T-cell (primary cell): ENCODE measurements around the gene MKNK1. TPM values are rescaled to one million over a fixed set of nuclear protein-coding genes. Genes with fewer than 3 reads are reported as not detected.

Source experiments
- ATAC-seq, 4 experiments: fragments of 200-7000 bp in 3 of 4; fragments of 150-1000 bp in 1 of 4; cut with Tn5 transposase; replicated peaks in 1 of 4; 1 replicate in 3 of 4; 2 replicates in 1 of 4; pipeline ENCODE4 v1.10.0; 2021; ENCODE audit warnings: moderate library complexity in 3 of 4, mild to moderate bottlenecking in 2 of 4, moderate number of reproducible peaks in 1 of 4
- CTCF ChIA-PET, 2 donors: fragments of 300-600 bp; sonication (Branson Sonifier 250); formaldehyde crosslinking; loops; one replicate each; lab custom pipeline; 2022; ENCODE audit warnings: antibody characterized with exemption in 2 of 2; lab: Charles Lee
- POLR2A ChIA-PET, 2 donors: fragments of 300-600 bp; sonication (Branson Sonifier 250); formaldehyde crosslinking; loops; one replicate each; lab custom pipeline; 2022; ENCODE audit warnings: antibody characterized with exemption in 2 of 2; lab: Charles Lee
- DNase-seq, 35 experiments: peaks; one replicate each; pipeline versions ENCODE4 v3.0.0 to v3.0.0-alpha.2; 2013 to 2023
- H3K27ac ChIP-seq: one replicate; pipeline ENCODE4 v1.5.1; 2013; ENCODE audit warnings: low read length
- H3K27me3 ChIP-seq, 2 experiments: replicated peaks in 1 of 2; 1 replicate in 1 of 2; 2 replicates in 1 of 2; pipeline versions ENCODE4 v1.6.1 to v1.7.0; 2013; ENCODE audit warnings: low read length in 1 of 2, mixed read lengths in 1 of 2; ENCODE audit not compliant: control insufficient read depth in 2 of 2, insufficient read depth in 2 of 2; ENCODE audit errors: extremely low read depth in 1 of 2
- H3K36me3 ChIP-seq, 2 donors: 1 replicate in 1 of 2; 2 replicates in 1 of 2; pipeline versions ENCODE4 v1.6.1 to v1.7.0; 2013; ENCODE audit warnings: low read length in 1 of 2; ENCODE audit not compliant: control insufficient read depth in 2 of 2, insufficient read depth in 1 of 2; ENCODE audit errors: extremely low read depth in 1 of 2
- H3K4me1 ChIP-seq, 2 experiments: 1 replicate in 1 of 2; 2 replicates in 1 of 2; pipeline versions ENCODE4 v1.6.1 to v1.7.0; 2013; ENCODE audit warnings: low read length in 2 of 2, mixed read lengths in 1 of 2; ENCODE audit not compliant: insufficient read depth in 2 of 2, control insufficient read depth in 1 of 2; ENCODE audit errors: extremely low read depth in 1 of 2
- H3K4me3 ChIP-seq, 2 donors: 1 replicate in 1 of 2; 2 replicates in 1 of 2; pipeline versions ENCODE4 v1.5.1 to v1.7.0; 2013; ENCODE audit warnings: mild to moderate bottlenecking in 2 of 2, low read length in 1 of 2, moderate library complexity in 1 of 2; ENCODE audit not compliant: control insufficient read depth in 1 of 2; ENCODE audit errors: extremely low read depth in 1 of 2
- H3K9me3 ChIP-seq: 2 replicates; pipeline ENCODE4 v1.7.0; 2013
- H3K27ac Mint-ChIP-seq, 2 donors: one replicate each; pipeline ENCODE4 v1.8.0; 2020 to 2021; ENCODE audit warnings: mild to moderate bottlenecking in 2 of 2, mixed read lengths in 2 of 2
- H3K27me3 Mint-ChIP-seq, 2 donors: one replicate each; pipeline ENCODE4 v1.8.0; 2021 to 2022; ENCODE audit warnings: mixed read lengths in 2 of 2
- H3K36me3 Mint-ChIP-seq: one replicate; pipeline ENCODE4 v1.8.0; 2021; ENCODE audit warnings: mixed read lengths
- H3K4me1 Mint-ChIP-seq, 3 donors: one replicate each; pipeline ENCODE4 v1.8.0; 2020 to 2022; ENCODE audit warnings: mixed read lengths in 3 of 3, mild to moderate bottlenecking in 1 of 3
- H3K4me3 Mint-ChIP-seq, 3 donors: one replicate each; pipeline ENCODE4 v1.8.0; 2020 to 2022; ENCODE audit warnings: mild to moderate bottlenecking in 3 of 3, mixed read lengths in 3 of 3, moderate library complexity in 3 of 3
- H3K9me3 Mint-ChIP-seq, 3 donors: one replicate each; pipeline ENCODE4 v1.8.0; 2020 to 2022; ENCODE audit warnings: mixed read lengths in 3 of 3
- WGBS: methylation state at CpG from one replicate; pipeline ENCODE4 v1.1.5; 2013; ENCODE audit warnings: missing lambda C conversion rate; ENCODE audit not compliant: insufficient coverage; 5-methylcytosine and 5-hydroxymethylcytosine counted together
- total RNA-seq, 35 experiments: library from RNA in 6 of 35; stranded (reverse) in 6 of 35; fragments of 120-200 nt in 1 of 35; gene quantifications; one replicate each; pipeline versions ENCODE4 v1.2.1 to v1.2.4 and lab custom pipeline; 2013 to 2026

Gene MKNK1
- total RNA-seq, 5 donors from 2014 or later (not counting 1 experiment from before 2014, with no cell fraction given) = 41.4 to 54.5 (median 52.7) TPM

DNA sequence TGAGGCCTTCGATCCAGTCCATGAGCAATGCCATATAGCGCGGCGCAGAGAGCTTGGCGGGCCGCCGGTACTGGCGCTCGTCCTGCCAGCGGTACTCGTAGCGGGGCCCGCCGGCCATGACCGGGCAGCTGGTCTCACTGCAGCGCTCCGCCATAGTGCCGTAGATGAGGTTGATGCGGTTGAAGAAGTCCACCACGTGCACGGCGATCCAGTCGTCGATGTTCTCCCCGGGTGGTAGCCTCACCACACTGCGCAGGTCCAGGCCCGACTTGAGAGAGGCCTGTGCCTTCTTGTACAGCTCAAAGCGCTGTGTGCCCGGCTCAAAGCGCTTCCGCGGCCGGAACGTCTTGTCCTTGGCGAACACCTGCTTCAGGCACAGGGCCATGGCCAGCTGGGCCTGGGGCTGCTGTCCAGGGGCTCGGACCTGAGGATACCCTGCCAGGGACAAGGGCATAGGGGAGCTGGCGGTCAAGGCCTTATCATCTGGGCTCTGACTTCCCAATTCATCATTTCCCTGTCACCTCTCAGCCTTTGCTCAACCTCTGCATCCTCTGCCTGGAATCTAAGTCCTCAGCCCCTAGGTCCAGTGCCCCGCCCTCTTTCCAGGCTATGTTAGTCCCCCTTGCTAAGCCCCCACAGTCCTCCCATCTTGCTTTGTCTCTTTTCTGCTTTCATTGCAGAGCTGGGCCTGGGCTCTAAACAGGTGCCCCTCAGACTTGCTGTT, 9.0 kb upstream of the MKNK1 start:
- POLR2A ChIA-PET = no interaction called here
- Histone ChIP-seq H3K27ac (no peak overlapping the region), H3K9me3 (no peaks in the 10 kb centered on the region), H3K4me1 (peaks cover 18 to 59% of the 10 kb centered on the region in 2 experiments), H3K4me3 (no peak overlapping the region), H3K36me3 (peaks cover 8 to 39% of the 10 kb centered on the region in 2 donors), H3K27me3 (no peaks in the 10 kb centered on the region)
- 98% methylated on average over 37 of the region's 38 CpGs for WGBS
- ATAC-seq = no peak
- Mint-ChIP-seq H3K4me3 (peak overlapping the region in 2 of 3 donors; percentile 36 to 92), H3K36me3 (peaks cover 35% of the 10 kb centered on the region), H3K4me1 (peaks cover 57 to 65% (median 60%) of the 10 kb centered on the region in 3 donors), H3K27me3 (no peaks in the 10 kb centered on the region), H3K9me3 (no peaks in the 10 kb centered on the region), H3K27ac (peak overlapping the region in 1 of 2 donors; percentile 13)
- CTCF ChIA-PET = interaction anchor here in 1 of 2 donors (2.3 kb wide), 1 partner anchor 9 kb away, joined by 8 read pairs; the partner anchor contains the start of gene MKNK1
- no peak for DNase-seq

GRCh38 chr1:46611691-46612221, 7.7 kb upstream of the MKNK1 start:
- peaks cover 8 to 42% of the 10 kb centered on the region in 2 donors for H3K36me3 ChIP-seq
- no peak for ATAC-seq
- CTCF ChIA-PET = no interaction called here
- Mint-ChIP-seq H3K9me3 (no peaks in the 10 kb centered on the region), H3K27me3 (no peaks in the 10 kb centered on the region), H3K36me3 (peaks cover 35% of the 10 kb centered on the region), H3K4me1 (peaks cover 51 to 55% (median 51%) of the 10 kb centered on the region in 3 donors), H3K4me3 (peak overlapping the region in 1 of 3 donors; percentile 29), H3K27ac (no peak overlapping the region)
- H3K4me3 ChIP-seq = no peak overlapping the region
- no peak for DNase-seq
- H3K9me3 ChIP-seq = no peaks in the 10 kb centered on the region
- POLR2A ChIA-PET = interaction anchor here in 1 of 2 donors (0.6 kb wide), 1 partner anchor 1163 kb away, joined by 9 read pairs; no protein-coding TSS in a partner anchor
- WGBS = 93% methylated on average over 4 of the region's 7 CpGs
- H3K27me3 ChIP-seq = no peaks in the 10 kb centered on the region
- peaks cover 18 to 51% of the 10 kb centered on the region in 2 experiments for H3K4me1 ChIP-seq
- no peak overlapping the region for H3K27ac ChIP-seq

- Histone ChIP-seq H3K4me3 (no peak overlapping the region), H3K4me1 (peaks cover 12 to 45% of the 10 kb centered on the region in 2 experiments), H3K27me3 (no peaks in the 10 kb centered on the region), H3K9me3 (no peaks in the 10 kb centered on the region), H3K36me3 (peaks cover 6 to 38% of the 10 kb centered on the region in 2 donors), H3K27ac (no peak overlapping the region)
- peaks cover 52 to 58% (median 58%) of the 10 kb centered on the region in 3 donors for H3K4me1 Mint-ChIP-seq
- DNase-seq (no peak), ATAC-seq (no peak)
- POLR2A ChIA-PET = no interaction called here
- WGBS = 96% methylated on average over 5 of the region's 7 CpGs
- peak overlapping the region in 1 of 2 donors; percentile 28 for H3K27ac Mint-ChIP-seq
- CTCF ChIA-PET = no interaction called here
- no peak overlapping the region for H3K4me3 Mint-ChIP-seq
- peaks cover 33% of the 10 kb centered on the region for H3K36me3 Mint-ChIP-seq
- H3K9me3 Mint-ChIP-seq = no peaks in the 10 kb centered on the region
- no peaks in the 10 kb centered on the region for H3K27me3 Mint-ChIP-seq
Observed at GRCh38 chr1:46607345-46608130, 3.5 kb upstream of the MKNK1 start.

- WGBS = 100% methylated on average over 1 of the region's 2 CpGs
- no peaks in the 10 kb centered on the region for H3K27me3 Mint-ChIP-seq
- Histone ChIP-seq H3K36me3 (peaks cover 6 to 32% of the 10 kb centered on the region in 2 donors), H3K4me1 (peaks cover 12 to 37% of the 10 kb centered on the region in 2 experiments), H3K4me3 (no peak overlapping the region), H3K9me3 (no peaks in the 10 kb centered on the region), H3K27me3 (no peaks in the 10 kb centered on the region), H3K27ac (no peak overlapping the region)
- no peak for ATAC-seq
- CTCF ChIA-PET = interaction anchor here (0.6 to 0.9 kb wide), 2 partner anchors 11 to 200 kb away, joined by 5 to 6 read pairs; no protein-coding TSS in a partner anchor
- peaks cover 54 to 65% (median 59%) of the 10 kb centered on the region in 3 donors for H3K4me1 Mint-ChIP-seq
- no peaks in the 10 kb centered on the region for H3K9me3 Mint-ChIP-seq
- peak overlapping the region; percentile 73 to 84 for H3K27ac Mint-ChIP-seq
- H3K4me3 Mint-ChIP-seq = peak overlapping the region in 2 of 3 donors; percentile 35 to 92
- H3K36me3 Mint-ChIP-seq = peaks cover 34% of the 10 kb centered on the region
- no peak for DNase-seq
- POLR2A ChIA-PET = interaction anchor here in 1 of 2 donors (0.6 kb wide), 1 partner anchor 68 kb away, joined by 3 read pairs; no protein-coding TSS in a partner anchor
Observed at GRCh38 chr1:46606255-46606965, 2.3 kb upstream of the MKNK1 start.

- Mint-ChIP-seq H3K4me1 (peaks cover 53 to 65% (median 63%) of the 10 kb centered on the region in 3 donors), H3K4me3 (peak overlapping the region; percentile 90 to 93 (median 92)), H3K27me3 (no peaks in the 10 kb centered on the region), H3K36me3 (peaks cover 28% of the 10 kb centered on the region), H3K27ac (peak overlapping the region; percentile 87 to 95), H3K9me3 (no peaks in the 10 kb centered on the region)
- CTCF ChIA-PET = interaction anchor here (0.6 to 1.6 kb wide), 4 partner anchors 11 to 62 kb away, joined by 3 to 11 read pairs (median 4); partner anchors contain the start of gene MOB3C (in 1 of the 2)
- H3K9me3 ChIP-seq = no peaks in the 10 kb centered on the region
- H3K27ac ChIP-seq = no peak overlapping the region
- WGBS = no CpG with 5 or more reads among the region's 2 CpGs
- ATAC-seq (peak in 2 of 4 experiments; percentile 31 to 45), DNase-seq (peak in 11 of 35 experiments; percentile 9 to 57 (median 24))
- POLR2A ChIA-PET = interaction anchor here (0.5 to 1.8 kb wide), 4 partner anchors 11 to 1785 kb away, joined by 3 to 4 read pairs (median 4); no protein-coding TSS in a partner anchor
- peak overlapping the region in 1 of 2 donors; percentile 83 for H3K4me3 ChIP-seq
- H3K4me1 ChIP-seq = peaks cover 12 to 35% of the 10 kb centered on the region in 2 experiments
- peaks cover 6 to 24% of the 10 kb centered on the region in 2 donors for H3K36me3 ChIP-seq
- H3K27me3 ChIP-seq = no peaks in the 10 kb centered on the region
Observed at GRCh38 chr1:46605232-46605631, 1.2 kb upstream of the MKNK1 start.
